Left kidney (tissue), 2 donors: ENCODE measurements around the gene LBHD2. TPM values are rescaled to one million over a fixed set of nuclear protein-coding genes. Genes with fewer than 3 reads are reported as not detected.
A peak's percentile ranks its signal among the peaks of the same experiment; 100 is the strongest.

Experiments used
- DNase-seq: peaks from one replicate; pipeline ENCODE4 v3.0.0-alpha.2; 2013
- polyA plus RNA-seq: library from polyadenylated mRNA; unstranded; fragments of 120-200 nt; gene quantifications from one replicate; pipeline ENCODE4 v1.2.1, GENCODE V29; 2013; ENCODE audit not compliant: insufficient read length

LBHD2 gene
- polyA plus RNA-seq, 1 donor: not detected

- no peak for DNase-seq
These were observed 46.2 kb downstream of the LBHD2 start for GRCh38 chr14:103130017-103130764.

DNA sequence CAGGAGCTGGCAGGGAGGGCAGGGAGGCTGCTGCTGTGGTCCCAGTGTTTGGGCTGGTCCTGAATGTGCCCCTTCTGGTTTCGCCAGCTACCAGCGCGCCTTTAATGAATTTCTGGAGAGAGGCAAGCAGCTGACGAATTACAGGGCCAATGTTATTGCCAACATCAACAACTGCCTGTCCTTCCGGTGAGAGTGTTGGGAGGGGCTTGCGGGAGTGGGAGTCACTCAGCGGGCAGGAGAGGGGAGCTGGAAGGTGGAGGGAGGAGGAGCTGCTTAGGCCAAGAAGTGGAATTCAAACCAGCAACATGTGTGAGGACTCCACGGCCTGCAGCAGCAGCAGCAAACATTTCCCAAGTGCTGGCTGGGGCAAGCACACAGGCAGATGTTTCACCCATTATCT is 47.0 kb downstream of the LBHD2 start:
- peak; percentile 61 for DNase-seq

- DNase-seq: no peak
These were observed 47.6 kb downstream of the LBHD2 start for GRCh38 chr14:103131580-103131979.

DNA sequence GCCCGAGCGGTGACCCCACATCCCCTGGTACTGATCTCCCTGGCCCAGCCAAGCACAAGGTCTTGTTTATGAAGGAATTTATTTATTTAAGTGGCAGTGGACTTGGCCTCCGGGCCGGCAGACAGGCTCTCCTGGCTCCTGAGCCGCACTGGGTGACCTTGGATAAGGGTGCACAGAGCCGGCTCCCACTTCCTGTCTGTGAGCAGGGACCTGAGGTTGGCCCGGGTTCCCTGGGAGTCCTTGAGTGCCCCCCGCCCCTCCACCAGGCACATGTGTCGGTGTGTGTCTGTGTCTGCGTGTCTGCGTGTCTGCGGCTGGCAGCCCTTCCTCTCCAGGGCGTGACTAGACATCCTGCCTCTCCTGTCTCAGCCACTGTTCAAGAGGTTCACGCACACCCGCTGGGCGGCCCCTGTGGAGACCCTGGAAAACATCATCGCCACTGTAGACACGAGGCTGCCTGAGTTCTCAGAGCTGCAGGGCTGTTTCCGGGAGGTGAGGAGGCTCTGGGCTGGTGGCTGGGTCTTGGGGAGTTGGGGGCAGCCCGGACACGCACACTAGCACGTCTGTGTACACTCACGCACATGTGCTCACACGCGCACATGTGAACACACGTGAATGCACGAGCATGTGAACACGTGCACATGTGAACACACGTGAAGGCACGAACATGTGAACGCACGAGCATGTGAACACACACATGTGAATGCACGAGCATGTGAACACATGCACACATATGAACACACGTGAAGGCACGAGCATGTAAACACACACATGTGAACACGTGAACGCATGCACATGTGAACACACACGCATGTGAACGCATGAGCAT is 48.6 kb downstream of the LBHD2 start:
- no peak for DNase-seq

DNA sequence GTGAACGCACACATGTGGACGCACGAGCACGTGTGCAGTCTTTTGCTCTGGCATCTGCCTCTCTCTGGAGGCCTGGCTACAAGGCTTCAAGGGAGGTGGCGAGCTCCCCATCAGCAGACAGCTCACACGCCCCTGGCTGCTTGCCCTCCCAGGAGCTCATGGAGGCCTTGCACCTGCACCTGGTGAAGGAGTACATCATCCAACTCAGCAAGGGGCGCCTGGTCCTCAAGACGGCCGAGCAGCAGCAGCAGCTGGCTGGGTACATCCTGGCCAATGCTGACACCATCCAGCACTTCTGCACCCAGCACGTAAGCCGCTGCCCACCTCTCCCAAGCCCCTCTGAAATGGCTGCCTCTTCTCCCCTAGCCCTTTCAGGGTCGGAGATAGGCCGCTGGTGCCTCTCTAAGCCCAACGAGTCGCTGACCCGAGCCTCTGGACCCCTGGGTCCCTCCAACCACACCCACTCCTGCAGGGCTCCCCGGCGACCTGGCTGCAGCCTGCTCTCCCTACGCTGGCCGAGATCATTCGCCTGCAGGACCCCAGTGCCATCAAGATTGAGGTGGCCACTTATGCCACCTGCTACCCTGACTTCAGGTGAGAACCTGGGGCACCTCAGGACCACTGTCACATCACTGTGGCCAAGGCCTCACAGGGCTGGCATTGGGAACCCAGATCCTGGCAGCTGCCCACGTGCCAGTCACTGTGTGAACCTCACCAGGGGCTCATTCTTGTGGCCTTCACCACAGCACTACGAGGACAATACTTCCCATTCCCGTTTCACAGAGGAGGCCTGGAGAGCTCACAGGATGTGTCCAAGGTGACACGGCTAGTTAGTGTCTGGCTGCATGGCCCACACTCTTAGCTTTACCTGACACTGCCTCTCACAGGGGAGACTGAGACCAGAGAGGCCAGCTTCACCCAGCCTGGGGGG is 49.5 kb downstream of the LBHD2 start:
- DNase-seq: no peak

GRCh38 chr14:103134405-103134804 is 50.4 kb downstream of the LBHD2 start:
- no peak for DNase-seq

DNA sequence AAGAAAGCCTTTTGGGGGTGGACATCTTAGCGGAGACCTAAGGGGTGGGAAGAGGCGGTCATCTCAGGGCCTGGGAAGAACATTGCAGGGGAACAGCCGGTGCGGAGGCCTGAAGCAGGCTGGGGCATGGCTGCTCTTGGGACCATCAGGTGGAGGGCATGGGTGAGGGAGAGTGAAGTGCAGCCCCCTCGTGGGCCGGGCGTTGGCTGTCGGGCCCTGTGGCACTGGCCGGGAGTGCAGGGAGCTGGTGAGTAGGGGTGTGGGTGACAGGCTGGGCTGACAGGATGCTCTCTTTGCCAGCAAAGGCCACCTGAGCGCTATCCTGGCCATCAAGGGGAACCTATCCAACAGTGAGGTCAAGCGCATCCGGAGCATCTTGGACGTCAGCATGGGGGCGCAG is 50.9 kb downstream of the LBHD2 start:
- DNase-seq: no peak

- no peak for DNase-seq
These were observed 51.6 kb downstream of the LBHD2 start for GRCh38 chr14:103135333-103136260.

DNA sequence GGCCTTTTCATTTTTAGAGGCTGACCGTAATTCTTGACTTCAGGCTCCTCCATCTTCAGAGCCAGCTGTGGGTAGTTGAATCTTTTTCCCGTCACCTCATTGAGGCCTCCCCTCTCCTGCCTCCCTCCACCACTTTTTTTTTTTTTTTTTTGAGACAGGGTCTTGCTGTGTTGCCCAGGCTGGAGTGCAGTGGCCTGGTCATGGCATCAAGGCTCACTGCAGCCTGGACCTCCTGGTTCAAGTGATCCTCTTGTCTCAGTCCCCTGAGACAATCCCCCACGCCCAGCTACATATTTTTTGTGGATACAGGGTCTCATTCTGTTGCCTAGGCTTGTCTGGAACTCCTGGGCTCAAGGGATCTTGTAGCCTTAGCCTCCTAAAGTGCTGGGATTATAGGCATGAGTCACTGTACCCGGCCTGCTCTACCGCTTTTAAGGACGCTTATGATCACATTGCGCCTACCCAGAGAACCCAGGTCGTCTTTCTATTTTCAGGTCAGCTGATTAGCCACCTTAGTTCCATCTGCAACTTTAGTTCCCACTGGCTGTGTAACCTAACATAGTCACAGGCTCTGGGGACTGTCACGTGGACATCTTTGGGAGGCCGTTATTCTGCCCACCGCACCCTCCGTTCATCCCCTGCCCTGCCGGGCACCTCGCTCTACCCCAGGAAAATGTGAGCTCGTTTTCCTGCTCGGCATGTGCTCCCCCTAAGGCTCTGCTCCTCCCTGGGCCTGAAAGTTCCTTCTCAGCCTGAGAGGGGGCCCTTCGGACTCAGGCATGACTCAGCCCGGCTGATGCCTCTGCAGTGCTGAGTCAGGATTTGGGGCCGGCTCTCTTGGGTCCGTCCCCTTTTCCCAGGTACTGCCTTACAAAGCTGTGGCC is 52.6 kb downstream of the LBHD2 start:
- no peak for DNase-seq

GRCh38 chr14:103137689-103138300 is 53.8 kb downstream of the LBHD2 start:
- DNase-seq: no peak

DNA sequence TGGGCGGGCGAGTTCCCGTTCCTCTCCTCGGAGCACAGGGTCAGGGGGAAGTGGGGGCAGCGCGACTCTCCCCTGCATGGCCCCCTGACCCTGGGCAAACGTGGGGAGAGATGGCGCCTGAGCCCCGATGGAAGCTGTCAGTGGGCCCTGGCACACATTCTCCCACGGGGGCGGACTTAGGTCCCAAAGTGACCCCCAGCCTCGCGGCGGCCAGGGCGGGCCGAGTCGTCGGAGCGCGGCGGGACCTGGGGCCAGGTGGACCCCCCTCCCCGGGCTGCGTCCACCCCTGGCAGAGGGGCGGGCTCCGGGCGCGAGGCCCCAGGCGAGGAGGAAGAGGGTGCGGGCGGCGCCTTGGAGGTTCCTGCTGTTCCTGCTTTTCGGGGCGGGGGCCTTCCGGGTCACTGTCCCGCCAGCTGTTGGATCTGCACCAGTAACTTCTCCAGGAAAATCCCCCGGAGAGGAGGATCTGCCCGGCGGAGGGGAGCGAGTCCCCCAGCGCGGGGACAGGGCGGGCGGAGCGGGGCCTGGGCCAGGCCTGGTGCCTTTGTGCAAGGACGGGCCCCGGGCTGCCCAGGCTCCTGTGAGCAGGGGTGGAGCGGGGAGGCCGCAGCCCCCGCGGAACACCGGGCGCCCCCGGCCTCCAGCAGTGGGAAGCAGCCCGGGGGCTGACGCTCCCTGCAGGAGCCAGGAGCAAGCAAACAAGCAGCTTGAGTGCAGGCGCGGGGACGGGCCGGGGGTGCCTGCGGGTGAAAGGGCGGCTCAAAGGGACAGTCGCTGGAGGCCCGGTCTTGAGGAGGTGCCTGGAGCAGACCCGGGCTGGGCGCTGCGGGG is 54.5 kb downstream of the LBHD2 start:
- DNase-seq: no peak

DNA sequence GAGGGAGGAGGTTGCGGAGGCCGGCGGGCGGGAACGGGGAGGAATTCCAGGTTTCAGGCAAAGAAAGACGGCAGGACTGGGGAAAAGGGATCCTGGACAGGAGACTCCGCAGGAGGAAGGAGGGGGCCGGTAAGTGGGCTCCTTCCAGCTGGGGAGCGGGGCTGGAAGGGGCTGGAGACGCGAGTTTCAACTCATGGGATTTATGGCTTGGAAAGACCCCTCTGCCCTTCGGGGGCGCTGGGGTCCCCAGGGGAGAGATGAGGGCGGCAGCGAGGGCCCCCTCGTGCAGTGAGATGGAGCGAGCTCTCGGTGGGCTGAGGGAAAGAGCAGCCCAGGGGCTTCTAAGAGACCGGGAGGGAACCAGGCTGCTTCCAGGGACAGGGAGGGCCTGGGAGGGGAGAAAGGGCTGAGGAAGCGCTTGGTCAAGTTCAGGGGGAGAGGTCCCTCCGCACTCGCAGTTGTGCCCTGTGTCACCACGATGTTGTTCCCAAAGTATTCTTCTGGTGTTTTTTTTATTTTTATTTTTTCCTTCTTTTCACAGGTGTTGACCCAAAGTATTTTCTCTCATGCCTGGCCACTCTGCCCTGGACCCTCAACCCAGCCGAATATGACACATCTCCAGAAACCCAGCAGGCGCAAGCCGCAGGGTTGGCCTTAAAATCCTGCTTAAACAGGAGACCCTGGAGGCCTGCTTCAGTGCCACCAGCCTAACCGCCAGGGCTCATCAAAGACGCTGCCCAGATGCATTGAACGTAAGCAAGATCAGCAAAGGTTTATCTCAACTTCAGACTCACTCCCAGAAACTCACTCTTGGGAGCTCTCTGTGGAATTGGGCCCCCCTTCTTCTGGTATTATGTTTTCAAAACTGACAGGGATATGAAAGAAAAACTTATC is 55.4 kb downstream of the LBHD2 start:
- DNase-seq: no peak

Other genes starting within 250 kb of the LBHD2 start
- 23.0 TPM for gene AMN, start 161.5 kb upstream of the LBHD2 start, polyA plus RNA-seq
- gene CDC42BPB, start 26.7 kb upstream of the LBHD2 start, polyA plus RNA-seq: 88.6 TPM
- gene EXOC3L4, start 10.5 kb downstream of the LBHD2 start, polyA plus RNA-seq: 3.0 TPM
- 29.6 TPM for gene TNFAIP2, start 39.3 kb downstream of the LBHD2 start, polyA plus RNA-seq